ENCODE results near the gene HPGDS.

GRCh38 chr4:94334962-94335361 lies 7.7 kb downstream of the HPGDS start:
- TF ChIP-seq YY1 (IDR thresholded peaks at IDR 0.05; ENCODE audit: insufficient read depth, insufficient read length) (no peak), ZNF274 (IDR thresholded peaks at IDR 0.05; ENCODE audit: low read depth, low read length) (no peak), SUZ12 (IDR thresholded peaks at IDR 0.05; ENCODE audit: extremely low read depth, insufficient read depth, insufficient read length) (no peak)
